Measurements from ENCODE around the gene SNX32. TPM values are rescaled to one million over a fixed set of nuclear protein-coding genes. Genes with fewer than 3 reads are reported as not detected.

SNX32 gene
- total RNA-seq, 4 donors from 2014 or later = 0.21 to 0.99 (median 0.67) TPM

DNA sequence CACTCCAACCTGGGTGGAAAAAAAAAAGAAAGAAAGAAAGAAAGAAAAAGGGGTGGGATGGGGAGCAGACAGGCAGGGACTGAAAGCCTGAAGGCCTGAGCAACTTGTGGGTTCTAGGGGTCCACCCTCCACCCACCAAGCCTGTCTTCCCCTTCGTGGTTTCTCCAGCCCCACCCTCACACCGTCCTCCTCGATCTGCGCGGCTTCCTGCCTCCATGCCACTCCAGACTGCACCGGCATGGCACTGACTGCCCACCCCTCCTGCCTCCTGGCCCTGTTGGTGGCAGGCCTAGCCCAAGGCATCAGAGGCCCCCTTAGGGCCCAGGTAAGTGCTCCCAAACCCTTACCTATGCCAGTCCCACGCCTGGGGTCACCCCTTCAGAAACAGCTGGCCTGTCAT is 45.9 kb downstream of the SNX32 start, which contains the start of gene CTSW:
Gene CTSW (plus strand): TSS at position 221 of the 400 bp plus-strand sequence. CDS start 18 bp downstream, at position 239.
- no peak for DNase-seq (ENCODE audit: low spot score in 2 of 2)
- intact Hi-C loops (cut with DNase I; ENCODE audit: low total_unique reads) = loop anchor here (5.0 kb wide), 1 partner anchor 108 kb away; no protein-coding TSS in a partner anchor
- no peak within 1 kb of the TSS for H3K4me3 ChIP-seq (ENCODE audit: low read depth, poor library complexity, severe bottlenecking)
- TF ChIP-seq, protein P1, sequence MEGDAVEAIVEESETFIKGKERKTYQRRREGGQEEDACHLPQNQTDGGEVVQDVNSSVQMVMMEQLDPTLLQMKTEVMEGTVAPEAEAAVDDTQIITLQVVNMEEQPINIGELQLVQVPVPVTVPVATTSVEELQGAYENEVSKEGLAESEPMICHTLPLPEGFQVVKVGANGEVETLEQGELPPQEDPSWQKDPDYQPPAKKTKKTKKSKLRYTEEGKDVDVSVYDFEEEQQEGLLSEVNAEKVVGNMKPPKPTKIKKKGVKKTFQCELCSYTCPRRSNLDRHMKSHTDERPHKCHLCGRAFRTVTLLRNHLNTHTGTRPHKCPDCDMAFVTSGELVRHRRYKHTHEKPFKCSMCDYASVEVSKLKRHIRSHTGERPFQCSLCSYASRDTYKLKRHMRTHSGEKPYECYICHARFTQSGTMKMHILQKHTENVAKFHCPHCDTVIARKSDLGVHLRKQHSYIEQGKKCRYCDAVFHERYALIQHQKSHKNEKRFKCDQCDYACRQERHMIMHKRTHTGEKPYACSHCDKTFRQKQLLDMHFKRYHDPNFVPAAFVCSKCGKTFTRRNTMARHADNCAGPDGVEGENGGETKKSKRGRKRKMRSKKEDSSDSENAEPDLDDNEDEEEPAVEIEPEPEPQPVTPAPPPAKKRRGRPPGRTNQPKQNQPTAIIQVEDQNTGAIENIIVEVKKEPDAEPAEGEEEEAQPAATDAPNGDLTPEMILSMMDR (IDR thresholded peaks at IDR 0.05) = no peak
- TF ChIP-seq POLR2A (IDR thresholded peaks at IDR 0.05) = no peak
- WGBS, 2 donors = 44 to 47% methylated on average over 7 of the region's 7 CpGs

DNA sequence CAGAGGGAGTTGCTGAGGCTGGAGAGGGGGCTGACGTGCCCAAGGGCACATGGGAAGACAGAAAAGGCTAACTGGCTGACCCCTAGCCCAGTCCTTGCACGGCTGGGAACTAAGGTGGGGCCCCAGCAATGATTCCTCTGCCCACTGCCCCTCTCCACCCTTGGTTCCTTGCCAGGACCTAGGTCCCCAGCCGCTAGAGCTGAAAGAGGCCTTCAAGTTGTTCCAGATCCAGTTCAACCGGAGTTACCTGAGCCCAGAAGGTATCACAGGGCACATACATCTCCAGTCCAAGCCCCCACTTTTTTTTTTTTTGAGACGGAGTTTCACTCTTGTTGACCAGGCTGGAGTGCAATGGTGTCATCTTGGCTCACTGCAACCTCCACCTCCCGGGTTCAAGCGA is 46.3 kb downstream of the SNX32 start:
- no peak overlapping the region for H3K4me3 ChIP-seq (ENCODE audit: low read depth, poor library complexity, severe bottlenecking)
- TF ChIP-seq, protein P1 (IDR thresholded peaks at IDR 0.05) = no peak
- no peak for TF ChIP-seq POLR2A (IDR thresholded peaks at IDR 0.05)
- 66 to 79% methylated on average over 7 of the region's 7 CpGs for WGBS, 2 donors
- intact Hi-C loops (cut with DNase I; ENCODE audit: low total_unique reads) = loop anchor here (5.0 kb wide), 1 partner anchor 107 kb away; no protein-coding TSS in a partner anchor
- DNase-seq (ENCODE audit: low spot score in 2 of 2) = no peak

DNA sequence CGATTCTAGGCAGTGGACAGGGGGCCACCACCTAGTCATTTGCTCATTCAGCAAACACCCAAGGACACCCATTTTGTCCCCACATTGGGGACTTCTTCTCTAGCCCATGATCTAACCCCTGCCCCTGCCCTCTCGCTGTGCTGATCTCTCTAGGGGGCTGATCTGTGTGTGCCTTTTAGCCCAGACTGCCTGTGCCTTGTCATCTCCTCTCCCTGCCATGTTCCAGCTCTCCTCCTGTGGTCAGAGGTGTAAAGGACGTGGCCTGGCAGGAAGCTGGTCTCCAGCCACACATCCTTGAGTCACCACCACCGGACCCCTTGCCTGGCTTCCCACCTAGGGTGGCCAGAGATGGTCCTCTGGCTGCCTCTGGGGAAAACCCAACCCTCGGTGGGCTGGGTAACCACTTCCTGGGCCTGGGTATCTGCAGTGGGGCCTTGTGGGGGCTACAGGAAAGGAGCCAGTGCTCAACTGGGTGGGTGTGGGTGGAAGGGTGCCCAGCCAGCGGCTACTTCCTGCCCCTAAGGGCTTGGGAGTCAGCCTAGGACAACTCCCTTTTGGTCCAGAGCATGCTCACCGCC is 47.2 kb downstream of the SNX32 start:
- intact Hi-C loops (cut with DNase I; ENCODE audit: low total_unique reads) = loop anchor here (5.0 kb wide), 1 partner anchor 106 kb away; no protein-coding TSS in a partner anchor
- 62 to 68% methylated on average over 7 of the region's 7 CpGs for WGBS, 2 donors
- no peak overlapping the region for H3K4me3 ChIP-seq (ENCODE audit: low read depth, poor library complexity, severe bottlenecking)
- no peak for DNase-seq (ENCODE audit: low spot score in 2 of 2)
- TF ChIP-seq POLR2A (IDR thresholded peaks at IDR 0.05) = no peak
- TF ChIP-seq, protein P1 (IDR thresholded peaks at IDR 0.05) = no peak

DNA sequence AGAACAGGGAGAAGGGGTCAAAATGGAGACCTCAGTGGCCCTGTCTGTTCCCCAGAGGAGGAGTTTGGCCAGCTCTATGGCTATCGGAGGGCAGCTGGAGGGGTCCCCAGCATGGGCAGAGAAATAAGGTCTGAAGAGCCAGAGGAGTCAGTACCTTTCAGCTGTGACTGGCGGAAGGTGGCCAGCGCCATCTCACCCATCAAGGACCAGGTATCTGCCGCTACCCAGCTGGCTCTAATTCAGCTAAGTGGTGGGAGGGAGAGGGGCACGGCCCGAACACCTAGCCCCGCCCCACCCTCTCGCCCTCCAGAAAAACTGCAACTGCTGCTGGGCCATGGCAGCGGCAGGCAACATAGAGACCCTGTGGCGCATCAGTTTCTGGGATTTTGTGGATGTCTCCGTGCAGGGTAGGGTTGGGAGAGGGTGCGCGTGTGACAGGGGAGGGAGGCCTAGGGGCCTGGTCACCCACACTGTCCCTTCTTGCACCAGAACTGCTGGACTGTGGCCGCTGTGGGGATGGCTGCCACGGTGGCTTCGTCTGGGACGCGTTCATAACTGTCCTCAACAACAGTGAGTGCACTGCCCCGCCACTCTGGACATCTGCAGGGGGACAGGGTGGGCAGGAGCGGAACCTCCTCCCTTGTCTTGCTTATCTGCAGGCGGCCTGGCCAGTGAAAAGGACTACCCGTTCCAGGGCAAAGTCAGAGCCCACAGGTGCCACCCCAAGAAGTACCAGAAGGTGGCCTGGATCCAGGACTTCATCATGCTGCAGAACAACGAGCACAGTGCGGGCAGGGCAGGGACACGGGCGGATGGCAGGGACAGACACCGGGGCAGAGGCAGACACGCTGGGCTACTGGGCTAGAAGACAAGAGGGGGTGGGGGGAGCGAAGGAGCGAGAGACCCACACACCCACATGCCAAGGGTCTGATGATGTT is 48.6 kb downstream of the SNX32 start:
- no peak for TF ChIP-seq POLR2A (IDR thresholded peaks at IDR 0.05)
- TF ChIP-seq, protein P1 (IDR thresholded peaks at IDR 0.05) = no peak
- no peak for DNase-seq (ENCODE audit: low spot score in 2 of 2)
- intact Hi-C loops (cut with DNase I; ENCODE audit: low total_unique reads) = loop anchor here (5.0 kb wide), 1 partner anchor 105 kb away; no protein-coding TSS in a partner anchor
- no peak overlapping the region for H3K4me3 ChIP-seq (ENCODE audit: low read depth, poor library complexity, severe bottlenecking)
- 88% methylated on average over 30 of the region's 30 CpGs for WGBS, 2 donors

DNA sequence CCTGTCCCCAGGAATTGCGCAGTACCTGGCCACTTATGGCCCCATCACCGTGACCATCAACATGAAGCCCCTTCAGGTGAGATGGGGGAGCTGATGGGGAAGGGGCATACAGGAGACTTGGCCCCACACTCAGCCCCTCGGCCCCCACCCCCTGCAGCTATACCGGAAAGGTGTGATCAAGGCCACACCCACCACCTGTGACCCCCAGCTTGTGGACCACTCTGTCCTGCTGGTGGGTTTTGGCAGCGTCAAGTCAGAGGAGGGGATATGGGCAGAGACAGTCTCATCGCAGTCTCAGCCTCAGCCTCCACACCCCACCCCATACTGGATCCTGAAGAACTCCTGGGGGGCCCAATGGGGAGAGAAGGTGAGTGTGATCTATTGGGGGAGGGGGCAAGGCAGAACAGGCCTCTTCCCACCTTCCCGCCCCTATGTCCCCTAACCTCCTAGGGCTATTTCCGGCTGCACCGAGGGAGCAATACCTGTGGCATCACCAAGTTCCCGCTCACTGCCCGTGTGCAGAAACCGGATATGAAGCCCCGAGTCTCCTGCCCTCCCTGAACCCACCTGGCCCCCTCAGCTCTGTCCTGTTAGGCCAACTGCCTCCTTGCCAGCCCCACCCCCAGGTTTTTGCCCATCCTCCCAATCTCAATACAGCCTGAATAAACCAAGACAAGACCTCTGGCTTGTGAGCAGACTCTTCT is 49.4 kb downstream of the SNX32 start:
- no peak for TF ChIP-seq POLR2A (IDR thresholded peaks at IDR 0.05)
- TF ChIP-seq, protein P1 (IDR thresholded peaks at IDR 0.05) = no peak
- 91 to 93% methylated on average over 13 of the region's 13 CpGs for WGBS, 2 donors
- H3K4me3 ChIP-seq (ENCODE audit: low read depth, poor library complexity, severe bottlenecking) = no peak overlapping the region
- no peak for DNase-seq (ENCODE audit: low spot score in 2 of 2)
- intact Hi-C loops (cut with DNase I; ENCODE audit: low total_unique reads) = loop anchor here (5.0 kb wide), 1 partner anchor 104 kb away; no protein-coding TSS in a partner anchor

Measured in lower leg skin (tissue), 4 donors.